HEK293 (cell line): ENCODE results near the gene CLIC4.

Experiments used
- EGR2 ChIP-seq: fragments of 450-650 bp; formaldehyde crosslinking; IDR thresholded peaks from 2 replicates; pipeline ENCODE4 v1.5.1; 2016; ENCODE audit warnings: low read depth, missing biosample characterization, missing genetic modification characterization
- FEZF1 ChIP-seq: fragments of 450-650 bp; formaldehyde crosslinking; IDR thresholded peaks from 2 replicates; pipeline ENCODE4 v1.5.1; 2016; ENCODE audit warnings: missing biosample characterization, missing genetic modification characterization
- MYNN ChIP-seq: fragments of 450-650 bp; formaldehyde crosslinking; IDR thresholded peaks from 2 replicates; pipeline ENCODE4 v1.5.1; 2016; ENCODE audit warnings: missing biosample characterization, missing genetic modification characterization, borderline replicate concordance
- PRDM1 ChIP-seq: fragments of 450-650 bp; formaldehyde crosslinking; IDR thresholded peaks from 2 replicates; pipeline ENCODE4; 2016; ENCODE audit warnings: missing biosample characterization, missing genetic modification characterization
- SALL2 ChIP-seq: fragments of 450-650 bp; formaldehyde crosslinking; IDR thresholded peaks from 2 replicates; pipeline ENCODE4 v1.5.0; 2017; ENCODE audit warnings: missing biosample characterization, mild to moderate bottlenecking, missing genetic modification characterization, borderline replicate concordance
- SP7 ChIP-seq: fragments of 450-650 bp; formaldehyde crosslinking; IDR thresholded peaks from 2 replicates; pipeline ENCODE4 v1.5.1; 2016; ENCODE audit warnings: missing biosample characterization, missing genetic modification characterization
- ZBTB1 ChIP-seq: fragments of 450-650 bp; formaldehyde crosslinking; IDR thresholded peaks from 2 replicates; pipeline ENCODE4 v1.5.1; 2016; ENCODE audit warnings: missing biosample characterization, missing genetic modification characterization
- ZBTB21 ChIP-seq: fragments of 450-650 bp; formaldehyde crosslinking; IDR thresholded peaks from 2 replicates; pipeline ENCODE4 v1.5.1; 2017; ENCODE audit warnings: missing biosample characterization, missing genetic modification characterization
- ZFHX2 ChIP-seq: fragments of 450-650 bp; formaldehyde crosslinking; conservative IDR thresholded peaks from 2 replicates; pipeline ENCODE4 v1.5.1; 2016; ENCODE audit warnings: missing biosample characterization, missing genetic modification characterization
- ZNF121 ChIP-seq: fragments of 450-650 bp; formaldehyde crosslinking; IDR thresholded peaks from 2 replicates; pipeline ENCODE4 v1.5.1; 2016; ENCODE audit warnings: missing biosample characterization, missing genetic modification characterization
- ZNF133 ChIP-seq: fragments of 450-650 bp; formaldehyde crosslinking; IDR thresholded peaks from 2 replicates; pipeline ENCODE4 v1.5.1; 2016; ENCODE audit warnings: missing biosample characterization, missing genetic modification characterization
- ZNF148 ChIP-seq: fragments of 450-650 bp; formaldehyde crosslinking; IDR thresholded peaks from 2 replicates; pipeline ENCODE4 v1.5.0; 2017; ENCODE audit warnings: missing biosample characterization, missing genetic modification characterization, borderline replicate concordance
- ZNF157 ChIP-seq: fragments of 450-650 bp; formaldehyde crosslinking; IDR thresholded peaks from 2 replicates; pipeline ENCODE4 v1.5.1; 2016; ENCODE audit warnings: missing biosample characterization, missing genetic modification characterization
- ZNF169 ChIP-seq: fragments of 450-650 bp; formaldehyde crosslinking; IDR thresholded peaks from 2 replicates; pipeline ENCODE4 v1.5.1; 2016; ENCODE audit warnings: missing biosample characterization, missing genetic modification characterization
- ZNF266 ChIP-seq: fragments of 450-650 bp; formaldehyde crosslinking; IDR thresholded peaks from 2 replicates; pipeline ENCODE4 v1.5.1; 2016; ENCODE audit warnings: missing biosample characterization, missing genetic modification characterization, low read depth
- ZNF274 ChIP-seq, 2 experiments: fragments of 200-500 bp in 1 of 2; fragments of 450-650 bp in 1 of 2; sonication (Bioruptor generic) in 1 of 2; formaldehyde crosslinking in 1 of 2; IDR thresholded peaks; 2 replicates each; pipeline versions ENCODE4 v1.5.1 to v1.6.1; 2014 to 2016; ENCODE audit warnings: borderline replicate concordance in 1 of 2, inconsistent platforms in 1 of 2, low read length in 1 of 2, missing biosample characterization in 1 of 2, missing genetic modification characterization in 1 of 2
- ZNF335 ChIP-seq: fragments of 450-650 bp; formaldehyde crosslinking; conservative IDR thresholded peaks from 2 replicates; pipeline ENCODE4 v1.5.1; 2016; ENCODE audit warnings: missing biosample characterization, missing genetic modification characterization
- ZNF394 ChIP-seq: fragments of 450-650 bp; formaldehyde crosslinking; IDR thresholded peaks from 2 replicates; pipeline ENCODE4 v1.5.1; 2016; ENCODE audit warnings: missing biosample characterization, missing genetic modification characterization, mild to moderate bottlenecking, moderate library complexity, borderline replicate concordance
- ZNF433 ChIP-seq: fragments of 450-650 bp; formaldehyde crosslinking; IDR thresholded peaks from 2 replicates; pipeline ENCODE4 v1.5.1; 2016; ENCODE audit warnings: missing biosample characterization, missing genetic modification characterization, low read depth
- ZNF548 ChIP-seq: fragments of 450-650 bp; formaldehyde crosslinking; IDR thresholded peaks from 2 replicates; pipeline ENCODE4 v1.5.1; 2016; ENCODE audit warnings: missing biosample characterization, missing genetic modification characterization
- ZNF623 ChIP-seq: fragments of 450-650 bp; formaldehyde crosslinking; IDR thresholded peaks from 2 replicates; pipeline ENCODE4 v1.5.1; 2016; ENCODE audit warnings: missing biosample characterization, missing genetic modification characterization
- ZNF629 ChIP-seq: fragments of 450-650 bp; formaldehyde crosslinking; IDR thresholded peaks from 2 replicates; pipeline ENCODE4 v1.5.1; 2017; ENCODE audit warnings: missing biosample characterization, missing genetic modification characterization
- ZNF76 ChIP-seq: fragments of 450-650 bp; formaldehyde crosslinking; IDR thresholded peaks from 2 replicates; pipeline ENCODE4; 2016; ENCODE audit warnings: low read depth, missing biosample characterization, missing genetic modification characterization, borderline replicate concordance
- TF ChIP-seq, protein P1 (sequence below): fragments of 450-650 bp; formaldehyde crosslinking; IDR thresholded peaks from 2 replicates; pipeline ENCODE4 v1.5.1; 2016; ENCODE audit warnings: missing biosample characterization, missing genetic modification characterization, low read depth
- TF ChIP-seq, protein P2 (sequence below): fragments of 450-650 bp; formaldehyde crosslinking; IDR thresholded peaks from 2 replicates; pipeline ENCODE4 v1.5.1; 2016; ENCODE audit warnings: missing biosample characterization, missing genetic modification characterization
- TF ChIP-seq, protein P3 (sequence below): fragments of 450-650 bp; formaldehyde crosslinking; IDR thresholded peaks from 2 replicates; pipeline ENCODE4; 2016; ENCODE audit warnings: missing biosample characterization, missing genetic modification characterization
- TF ChIP-seq, protein P4 (sequence below): fragments of 450-650 bp; formaldehyde crosslinking; IDR thresholded peaks from 2 replicates; pipeline ENCODE4 v1.5.1; 2016; ENCODE audit warnings: missing biosample characterization, missing genetic modification characterization
- TF ChIP-seq, protein P5 (sequence below): fragments of 450-650 bp; formaldehyde crosslinking; IDR thresholded peaks from 2 replicates; pipeline ENCODE4 v1.5.1; 2016; ENCODE audit warnings: missing biosample characterization, missing genetic modification characterization

CLIC4 gene

DNA sequence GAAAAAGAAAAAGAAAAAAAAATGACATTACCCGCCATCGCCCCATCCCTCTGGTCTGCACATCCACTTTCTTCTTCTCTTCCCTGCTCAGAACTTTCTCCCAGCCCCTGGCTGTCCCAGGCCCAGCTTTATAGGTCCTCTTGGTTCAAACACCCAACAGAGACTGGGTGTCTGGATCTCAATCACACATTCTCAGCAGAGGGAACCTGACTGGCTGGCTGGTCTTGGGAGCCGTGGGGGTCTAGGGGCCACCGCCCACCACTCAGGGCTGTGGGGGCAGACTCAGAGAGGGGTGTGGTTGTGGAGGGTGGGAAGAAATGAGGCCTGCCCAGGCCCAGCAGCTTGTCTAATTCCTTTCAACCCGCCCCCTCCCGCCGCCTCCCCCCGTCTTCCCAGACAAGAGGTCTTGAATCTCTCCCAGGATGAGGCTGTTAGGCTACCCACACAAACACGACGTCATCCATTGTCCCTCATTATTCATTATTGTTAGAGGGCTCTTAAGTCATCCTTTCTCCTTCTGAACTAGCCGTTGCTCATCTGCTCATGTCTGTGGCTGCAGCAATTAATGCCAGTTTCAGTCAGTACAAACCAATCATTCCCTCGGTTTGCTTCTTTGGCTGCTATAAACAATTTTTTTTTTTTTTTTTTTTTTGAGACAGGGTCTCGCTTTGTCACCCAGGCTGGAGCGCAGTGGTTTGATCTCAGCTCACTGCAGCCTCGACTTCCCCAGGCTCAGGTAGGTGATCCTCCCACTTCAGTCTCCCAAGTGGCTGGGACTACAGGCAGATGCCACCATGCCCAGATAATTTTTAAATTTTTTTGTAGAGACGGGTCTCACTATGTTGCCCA lies 40.6 kb upstream of the CLIC4 start (continued):
- 0 out of 2 replicates have a peak, but pooled peaks have one; percentile 19 for TF ChIP-seq ZNF394 (tag by site-specific recombination)
- TF ChIP-seq ZNF157: no peak
- TF ChIP-seq ZBTB1 (tag by site-specific recombination): no peak
- peak; percentile 46 for TF ChIP-seq SP7 (tag by site-specific recombination)
- peak; percentile 79 for TF ChIP-seq ZNF629 (tag by site-specific recombination)
- TF ChIP-seq ZFHX2 (tag by site-specific recombination): peak; percentile 97
- TF ChIP-seq ZNF433 (tag by site-specific recombination): no peak
- no peak for TF ChIP-seq ZNF76 (tag by site-specific recombination)
- peak; percentile 96 for TF ChIP-seq EGR2 (tag by site-specific recombination)
- TF ChIP-seq MYNN (tag by site-specific recombination): peak; percentile 89
- TF ChIP-seq ZNF148 (tag by site-specific recombination): no peak
- TF ChIP-seq ZNF266 (tag by site-specific recombination): no peak
- TF ChIP-seq, protein P1, sequence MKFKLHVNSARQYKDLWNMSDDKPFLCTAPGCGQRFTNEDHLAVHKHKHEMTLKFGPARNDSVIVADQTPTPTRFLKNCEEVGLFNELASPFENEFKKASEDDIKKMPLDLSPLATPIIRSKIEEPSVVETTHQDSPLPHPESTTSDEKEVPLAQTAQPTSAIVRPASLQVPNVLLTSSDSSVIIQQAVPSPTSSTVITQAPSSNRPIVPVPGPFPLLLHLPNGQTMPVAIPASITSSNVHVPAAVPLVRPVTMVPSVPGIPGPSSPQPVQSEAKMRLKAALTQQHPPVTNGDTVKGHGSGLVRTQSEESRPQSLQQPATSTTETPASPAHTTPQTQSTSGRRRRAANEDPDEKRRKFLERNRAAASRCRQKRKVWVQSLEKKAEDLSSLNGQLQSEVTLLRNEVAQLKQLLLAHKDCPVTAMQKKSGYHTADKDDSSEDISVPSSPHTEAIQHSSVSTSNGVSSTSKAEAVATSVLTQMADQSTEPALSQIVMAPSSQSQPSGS (tag by site-specific recombination): peak; percentile 95
- TF ChIP-seq, protein P2, sequence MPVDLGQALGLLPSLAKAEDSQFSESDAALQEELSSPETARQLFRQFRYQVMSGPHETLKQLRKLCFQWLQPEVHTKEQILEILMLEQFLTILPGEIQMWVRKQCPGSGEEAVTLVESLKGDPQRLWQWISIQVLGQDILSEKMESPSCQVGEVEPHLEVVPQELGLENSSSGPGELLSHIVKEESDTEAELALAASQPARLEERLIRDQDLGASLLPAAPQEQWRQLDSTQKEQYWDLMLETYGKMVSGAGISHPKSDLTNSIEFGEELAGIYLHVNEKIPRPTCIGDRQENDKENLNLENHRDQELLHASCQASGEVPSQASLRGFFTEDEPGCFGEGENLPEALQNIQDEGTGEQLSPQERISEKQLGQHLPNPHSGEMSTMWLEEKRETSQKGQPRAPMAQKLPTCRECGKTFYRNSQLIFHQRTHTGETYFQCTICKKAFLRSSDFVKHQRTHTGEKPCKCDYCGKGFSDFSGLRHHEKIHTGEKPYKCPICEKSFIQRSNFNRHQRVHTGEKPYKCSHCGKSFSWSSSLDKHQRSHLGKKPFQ (tag by site-specific recombination): no peak
- peak; percentile 87 for TF ChIP-seq FEZF1 (tag by site-specific recombination)
- peak; percentile 62; the same call in 1 of the 2 replicates for TF ChIP-seq PRDM1 (tag by site-specific recombination)
- TF ChIP-seq ZNF623: peak; percentile 22; the same call in 1 of the 2 replicates
- TF ChIP-seq ZNF169 (tag by site-specific recombination): no peak
- peak; percentile 99 for TF ChIP-seq ZNF121 (tag by site-specific recombination)
- TF ChIP-seq, protein P3, sequence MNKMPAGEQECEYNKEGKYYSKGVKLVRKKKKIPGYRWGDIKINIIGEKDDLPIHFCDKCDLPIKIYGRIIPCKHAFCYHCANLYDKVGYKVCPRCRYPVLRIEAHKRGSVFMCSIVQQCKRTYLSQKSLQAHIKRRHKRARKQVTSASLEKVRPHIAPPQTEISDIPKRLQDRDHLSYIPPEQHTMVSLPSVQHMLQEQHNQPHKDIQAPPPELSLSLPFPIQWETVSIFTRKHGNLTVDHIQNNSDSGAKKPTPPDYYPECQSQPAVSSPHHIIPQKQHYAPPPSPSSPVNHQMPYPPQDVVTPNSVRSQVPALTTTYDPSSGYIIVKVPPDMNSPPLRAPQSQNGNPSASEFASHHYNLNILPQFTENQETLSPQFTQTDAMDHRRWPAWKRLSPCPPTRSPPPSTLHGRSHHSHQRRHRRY (tag by site-specific recombination): no peak
- TF ChIP-seq ZNF133: no peak
- TF ChIP-seq, protein P4, sequence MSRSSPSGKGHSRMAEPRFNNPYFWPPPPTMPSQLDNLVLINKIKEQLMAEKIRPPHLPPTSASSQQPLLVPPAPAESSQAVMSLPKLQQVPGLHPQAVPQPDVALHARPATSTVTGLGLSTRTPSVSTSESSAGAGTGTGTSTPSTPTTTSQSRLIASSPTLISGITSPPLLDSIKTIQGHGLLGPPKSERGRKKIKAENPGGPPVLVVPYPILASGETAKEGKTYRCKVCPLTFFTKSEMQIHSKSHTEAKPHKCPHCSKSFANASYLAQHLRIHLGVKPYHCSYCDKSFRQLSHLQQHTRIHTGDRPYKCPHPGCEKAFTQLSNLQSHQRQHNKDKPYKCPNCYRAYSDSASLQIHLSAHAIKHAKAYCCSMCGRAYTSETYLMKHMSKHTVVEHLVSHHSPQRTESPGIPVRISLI (tag by site-specific recombination): peak; percentile 89
- TF ChIP-seq SALL2 (tag by site-specific recombination): no peak
- TF ChIP-seq ZNF335 (tag by site-specific recombination): peak; percentile 87
- TF ChIP-seq, protein P5, sequence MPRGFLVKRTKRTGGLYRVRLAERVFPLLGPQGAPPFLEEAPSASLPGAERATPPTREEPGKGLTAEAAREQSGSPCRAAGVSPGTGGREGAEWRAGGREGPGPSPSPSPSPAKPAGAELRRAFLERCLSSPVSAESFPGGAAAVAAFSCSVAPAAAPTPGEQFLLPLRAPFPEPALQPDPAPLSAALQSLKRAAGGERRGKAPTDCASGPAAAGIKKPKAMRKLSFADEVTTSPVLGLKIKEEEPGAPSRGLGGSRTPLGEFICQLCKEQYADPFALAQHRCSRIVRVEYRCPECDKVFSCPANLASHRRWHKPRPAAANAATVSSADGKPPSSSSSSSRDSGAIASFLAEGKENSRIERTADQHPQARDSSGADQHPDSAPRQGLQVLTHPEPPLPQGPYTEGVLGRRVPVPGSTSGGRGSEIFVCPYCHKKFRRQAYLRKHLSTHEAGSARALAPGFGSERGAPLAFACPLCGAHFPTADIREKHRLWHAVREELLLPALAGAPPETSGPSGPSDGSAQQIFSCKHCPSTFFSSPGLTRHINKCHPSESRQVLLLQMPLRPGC: no peak
- no peak for TF ChIP-seq ZNF548
- no peak for TF ChIP-seq ZNF274 (IDR thresholded peaks at IDR 0.05; ENCODE audit: low read length)
- TF ChIP-seq ZNF274 (tag by site-specific recombination; IDR thresholded peaks at IDR 0.05; ENCODE audit: borderline replicate concordance): no peak
- peak; percentile 71 for TF ChIP-seq ZBTB21 (tag by site-specific recombination)
